HuH-7.5 (cell line): ENCODE results near the gene KRTAP1-5.
"Not testable (repeated sequence)": the region's sequence is repeated elsewhere in the genome, so short reads cannot be mapped to it uniquely, and the experiment has no call there.

Experiments used
- DNase-seq: peaks from one replicate; pipeline ENCODE4 v3.0.0; 2011; ENCODE audit warnings: low spot score

KRTAP1-5 gene, protein sequence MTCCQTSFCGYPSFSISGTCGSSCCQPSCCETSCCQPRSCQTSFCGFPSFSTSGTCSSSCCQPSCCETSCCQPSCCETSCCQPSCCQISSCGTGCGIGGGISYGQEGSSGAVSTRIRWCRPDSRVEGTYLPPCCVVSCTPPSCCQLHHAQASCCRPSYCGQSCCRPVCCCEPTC

DNA sequence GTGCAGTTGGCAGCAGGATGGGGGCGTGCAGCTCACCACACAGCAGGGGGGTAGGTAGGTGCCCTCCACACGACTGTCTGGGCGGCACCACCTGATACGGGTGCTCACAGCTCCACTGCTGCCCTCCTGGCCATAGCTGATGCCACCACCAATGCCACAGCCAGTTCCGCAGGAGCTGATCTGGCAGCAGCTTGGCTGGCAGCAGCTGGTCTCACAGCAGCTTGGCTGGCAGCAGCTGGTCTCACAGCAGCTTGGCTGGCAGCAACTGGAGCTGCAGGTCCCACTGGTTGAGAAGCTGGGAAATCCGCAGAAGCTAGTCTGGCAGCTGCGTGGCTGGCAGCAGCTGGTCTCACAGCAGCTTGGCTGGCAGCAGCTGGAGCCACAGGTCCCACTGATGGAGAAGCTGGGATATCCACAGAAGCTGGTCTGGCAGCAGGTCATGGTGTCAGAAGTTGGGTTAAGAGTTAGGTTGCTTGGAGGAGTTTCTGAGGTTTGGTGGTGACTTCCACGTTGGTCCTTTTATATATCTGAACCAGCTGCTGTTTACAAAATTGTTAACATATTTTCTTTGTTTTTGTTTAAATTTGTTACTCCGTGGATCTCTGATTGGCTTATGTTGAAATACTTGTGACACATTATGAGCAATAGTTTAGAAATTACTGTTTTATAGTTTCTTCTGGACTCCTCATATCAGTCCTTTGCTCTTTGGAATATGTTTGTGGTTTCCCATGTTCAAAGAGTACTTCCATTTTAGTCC, at the start of gene KRTAP1-5:
Gene KRTAP1-5 (minus strand): TSS at position 494 of the 757 bp plus-strand sequence. CDS start 53 bp downstream, at position 441.
- DNase-seq, result no peak

GRCh38 chr17:41076788-41077187, 49.8 kb upstream of the KRTAP1-5 start:
- no peak for DNase-seq

- DNase-seq, result no peak
Observed at GRCh38 chr17:41073676-41074075, 46.7 kb upstream of the KRTAP1-5 start.

GRCh38 chr17:41071606-41072360, 44.8 kb upstream of the KRTAP1-5 start:
- DNase-seq, result no peak

DNA sequence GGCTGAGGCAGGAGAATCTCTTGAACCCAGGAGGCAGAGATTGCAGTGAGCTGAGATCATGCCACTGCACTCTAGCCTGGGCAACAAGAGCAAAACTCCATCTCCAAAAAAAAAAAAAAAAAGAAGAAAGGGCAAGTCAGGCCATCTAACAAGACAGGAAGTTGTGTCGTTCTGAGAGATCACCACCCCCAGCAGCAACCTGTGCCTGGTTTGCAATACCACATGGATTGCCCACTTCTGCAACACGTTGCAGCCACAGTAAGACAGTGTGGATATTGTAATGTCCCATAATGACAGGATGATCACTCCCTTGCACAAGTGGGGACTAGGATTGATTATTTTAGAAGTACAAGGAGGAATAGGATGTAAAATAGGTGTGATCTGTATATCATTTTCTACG, 42.0 kb upstream of the KRTAP1-5 start:
- DNase-seq, result no peak

DNA sequence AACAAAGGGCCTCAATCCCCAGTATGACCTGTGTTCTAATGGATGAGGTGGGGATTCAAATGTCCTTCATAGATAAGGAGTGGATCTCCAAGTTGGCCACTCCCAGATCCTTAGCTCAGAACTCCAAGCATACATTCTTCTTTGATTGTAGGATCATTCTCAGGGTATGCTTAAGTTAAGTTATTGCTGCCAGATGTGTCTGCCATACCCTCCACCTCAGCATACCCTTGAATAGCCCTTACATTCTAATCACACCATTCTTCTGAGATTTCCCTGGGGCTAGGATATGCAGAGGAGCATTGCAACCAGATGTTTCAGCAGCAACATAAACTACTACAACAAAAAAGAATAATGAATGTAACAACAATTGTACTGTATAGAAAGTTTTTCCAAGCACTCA, 40.3 kb upstream of the KRTAP1-5 start:
- DNase-seq, result no peak

GRCh38 chr17:41065829-41066624, 39.0 kb upstream of the KRTAP1-5 start, which contains the start of gene KRTAP2-4:
TSS of gene KRTAP2-4 (minus strand) at chr17:41065879. CDS start at chr17:41065845, 34 bp downstream.
- DNase-seq, result no peak

- not testable (repeated sequence) for DNase-seq
Observed at GRCh38 chr17:41065016-41065689, 38.1 kb upstream of the KRTAP1-5 start.

DNA sequence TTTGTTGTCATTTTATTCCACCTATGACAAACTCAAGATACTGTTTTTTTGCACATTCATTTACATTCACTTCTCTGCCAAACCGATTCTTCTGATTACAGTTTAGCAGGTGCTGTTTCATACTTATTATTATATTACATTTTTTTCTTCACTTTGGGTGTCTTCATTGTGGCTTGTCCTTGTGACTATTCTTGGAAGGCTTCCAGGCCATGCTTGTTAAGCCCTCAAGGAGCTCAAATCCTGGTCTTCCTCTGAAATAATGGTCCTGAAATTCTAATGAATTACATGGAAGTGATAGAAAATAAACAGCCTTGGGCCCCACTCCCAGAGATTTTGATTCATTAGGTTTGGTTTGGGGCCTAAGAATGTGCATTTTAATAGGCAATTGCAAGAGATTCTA, 37.3 kb upstream of the KRTAP1-5 start:
- no peak for DNase-seq

DNA sequence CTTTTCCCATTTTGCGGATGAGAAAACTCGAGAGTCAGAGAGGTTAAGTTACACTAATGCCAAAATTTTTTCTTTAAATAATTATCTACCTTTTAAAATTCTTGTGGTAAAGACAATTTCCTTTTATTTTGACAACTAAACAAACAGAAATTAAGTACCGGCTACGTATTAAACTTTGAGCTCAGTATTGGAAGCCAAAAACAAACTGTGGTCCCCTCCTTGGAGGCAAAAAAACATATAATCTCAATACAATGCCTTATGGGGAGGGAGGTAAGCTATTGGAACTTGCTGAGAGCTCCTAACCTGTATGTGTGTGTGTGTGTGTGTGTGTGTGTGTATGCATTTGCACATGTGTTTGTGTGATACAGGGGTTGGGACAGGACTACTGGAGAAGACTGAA, 36.4 kb upstream of the KRTAP1-5 start:
- DNase-seq, result no peak

DNA sequence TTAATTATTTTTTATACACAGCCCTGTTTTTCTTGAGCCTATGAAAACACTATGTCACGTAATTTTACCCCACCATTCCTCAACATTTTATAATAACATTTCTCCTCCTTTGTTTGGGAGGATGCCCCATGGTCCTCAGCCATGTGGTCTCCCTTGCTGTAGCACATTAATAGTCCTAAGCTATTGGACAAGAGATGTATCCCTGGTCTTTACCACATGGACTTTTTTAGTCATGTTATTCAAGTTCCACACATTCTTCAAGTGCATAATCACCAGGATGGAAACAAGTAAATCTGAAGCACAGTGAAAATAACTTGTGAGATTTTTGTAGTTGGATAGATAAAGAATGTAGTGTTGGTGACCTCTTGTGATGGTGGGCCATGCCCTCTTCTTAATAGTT, 35.0 kb upstream of the KRTAP1-5 start:
- DNase-seq, result no peak

- DNase-seq, result no peak
Observed at GRCh38 chr17:41060052-41060604, 33.1 kb upstream of the KRTAP1-5 start, which contains the start of gene KRTAP2-3. TSS of gene KRTAP2-3 (minus strand) at chr17:41060114. CDS start at chr17:41060050, 64 bp downstream.

DNA sequence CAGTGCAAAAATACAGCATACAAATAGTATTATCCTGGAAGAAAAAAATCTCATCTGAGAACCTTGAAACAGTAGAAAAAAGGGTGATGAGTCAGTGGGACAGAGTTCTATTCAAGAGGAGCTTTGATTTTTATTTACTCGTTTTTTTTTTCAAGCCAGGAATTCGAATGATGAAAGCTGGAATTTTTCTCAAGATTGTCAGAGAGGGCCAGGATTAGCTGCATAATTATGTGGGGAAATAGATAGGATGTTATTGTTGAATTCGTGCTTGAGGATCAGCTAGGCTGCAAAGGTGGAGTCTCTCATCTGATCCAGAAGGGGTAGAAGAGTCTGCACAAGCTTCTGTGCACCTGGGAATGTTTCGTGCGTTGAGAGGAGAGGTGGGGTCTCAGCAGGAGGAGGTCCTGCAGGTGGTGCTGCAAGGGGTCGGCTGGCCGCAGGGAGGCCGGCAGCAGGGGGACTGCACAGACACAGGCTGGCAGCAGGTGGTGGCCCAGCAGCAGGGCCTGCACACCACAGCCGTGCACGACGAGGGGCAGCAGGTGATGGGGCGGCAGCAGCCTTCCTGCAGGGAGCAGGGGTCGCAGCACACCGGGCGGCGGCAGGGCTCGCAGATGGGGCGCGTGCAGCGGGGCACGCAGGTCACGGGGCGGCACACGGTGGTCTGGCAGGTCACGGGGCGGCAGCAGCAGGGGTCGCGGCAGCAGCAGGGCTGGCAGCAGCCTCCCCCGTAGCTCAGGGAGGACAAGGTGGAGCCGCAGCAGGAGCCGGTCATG, 32.5 kb upstream of the KRTAP1-5 start:
- not testable (repeated sequence) for DNase-seq

- no peak for DNase-seq
Observed at GRCh38 chr17:41058741-41059140, 31.7 kb upstream of the KRTAP1-5 start.

DNA sequence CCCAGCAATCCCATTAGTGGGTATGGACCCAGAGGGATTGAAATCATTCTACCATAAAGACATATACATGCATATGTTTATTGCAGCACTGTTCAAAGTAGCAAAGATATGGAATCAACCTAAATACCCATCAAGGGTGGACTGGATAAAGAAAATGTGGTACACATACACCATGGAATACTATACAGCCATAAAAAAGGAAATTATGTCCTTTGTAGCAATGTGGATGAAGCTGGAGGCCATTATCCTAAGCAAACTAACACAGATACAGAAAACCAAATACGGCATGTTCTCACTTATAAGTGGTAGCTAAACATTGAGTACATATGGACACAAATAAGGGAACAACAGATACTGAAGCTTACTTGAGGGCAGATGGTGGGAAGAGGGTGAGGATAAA, 30.5 kb upstream of the KRTAP1-5 start:
- no peak for DNase-seq

GRCh38 chr17:41055130-41055529, 28.1 kb upstream of the KRTAP1-5 start, which contains the start of gene KRTAP2-2:
TSS of gene KRTAP2-2 (minus strand) at chr17:41055230. CDS start at chr17:41055211, 19 bp downstream.
- not testable (repeated sequence) for DNase-seq

DNA sequence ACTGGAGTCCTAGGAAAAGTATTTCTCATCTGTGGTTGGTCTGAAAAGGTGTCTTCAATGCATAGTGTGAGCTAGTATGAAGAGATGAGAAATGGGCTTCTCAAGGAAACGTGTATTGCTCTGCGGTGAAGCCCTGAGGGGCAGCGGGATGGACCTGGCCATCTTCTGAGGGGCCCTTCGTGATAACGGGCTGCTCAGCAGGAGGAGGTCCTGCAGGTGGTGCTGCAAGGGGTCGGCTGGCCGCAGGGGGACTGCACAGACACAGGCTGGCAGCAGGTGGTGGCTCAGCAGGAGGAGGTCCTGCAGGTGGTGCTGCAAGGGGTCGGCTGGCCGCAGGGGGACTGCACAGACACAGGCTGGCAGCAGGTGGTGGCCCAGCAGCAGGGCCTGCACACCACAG, 27.5 kb upstream of the KRTAP1-5 start:
- not testable (repeated sequence) for DNase-seq

GRCh38 chr17:41054025-41054424, 27.0 kb upstream of the KRTAP1-5 start:
- DNase-seq, result no peak

- DNase-seq, result no peak
Observed at GRCh38 chr17:41052566-41052965, 25.6 kb upstream of the KRTAP1-5 start.

- DNase-seq, result no peak
Observed at GRCh38 chr17:41049110-41049509, 22.1 kb upstream of the KRTAP1-5 start.
